ENCODE data around the gene TOM1. TPM values are rescaled to one million over a fixed set of nuclear protein-coding genes. Genes with fewer than 3 reads are reported as not detected.

The TOM1 gene
- total and polyA plus RNA-seq, 2 of the 13 experiments (the other 11 are each of a cell fraction or from before 2014, with no cell fraction given) = 30.8 to 87.3 TPM

GRCh38 chr22:35299673-35300499 lies at the start of gene TOM1 (continued):
- TF ChIP-seq KAT8 (CRISPR knock-in tag; IDR thresholded peaks at IDR 0.05) (peak; percentile 79), ZNF264 (CRISPR knock-in tag; IDR thresholded peaks at IDR 0.05) (peak; percentile 11; the same call in 1 of the 2 replicates), PRDM10 (CRISPR knock-in tag; IDR thresholded peaks at IDR 0.05; ENCODE audit: low read depth) (no peak), FOXM1 (CRISPR knock-in tag; IDR thresholded peaks at IDR 0.05) (no peak), MTA3 (CRISPR knock-in tag; IDR thresholded peaks at IDR 0.05) (no peak), ZNF891 (CRISPR knock-in tag; IDR thresholded peaks at IDR 0.05) (peak; percentile 75; the same call in 1 of the 2 replicates), DNMT1 (CRISPR knock-in tag; IDR thresholded peaks at IDR 0.05) (no peak), ATF7-NPFF (CRISPR knock-in tag; IDR thresholded peaks at IDR 0.05; ENCODE audit: low read depth) (no peak; the same call in 1 of the 2 replicates), HIC2 (CRISPR knock-in tag; IDR thresholded peaks at IDR 0.05; ENCODE audit: low read depth) (peak; percentile 34; the same call in 1 of the 2 replicates), PHF5A (CRISPR knock-in tag; IDR thresholded peaks at IDR 0.05; ENCODE audit: low read depth, unreplicated experiment) (no peak), ZNF446 (CRISPR knock-in tag; IDR thresholded peaks at IDR 0.05) (peak; percentile 74; the same call in 1 of the 2 replicates), ZNF207 (IDR thresholded peaks at IDR 0.05; ENCODE audit: borderline replicate concordance) (no peak), ZNF17 (CRISPR knock-in tag; IDR thresholded peaks at IDR 0.05) (no peak), NFYB (CRISPR knock-in tag; IDR thresholded peaks at IDR 0.05) (peak; percentile 100), GMEB2 (CRISPR knock-in tag; IDR thresholded peaks at IDR 0.05; ENCODE audit: low read depth) (no peak), ZNF276 (CRISPR knock-in tag; IDR thresholded peaks at IDR 0.05; ENCODE audit: low read depth) (no peak)
